Thoracic aorta (tissue), 2 donors: ENCODE data around the gene CD300A. TPM values are rescaled to one million over a fixed set of nuclear protein-coding genes. Genes with fewer than 3 reads are reported as not detected.
"Not testable (repeated sequence)": the region's sequence is repeated elsewhere in the genome, so short reads cannot be mapped to it uniquely, and the experiment has no call there.

Experiments used
- ATAC-seq: fragments of 150-250 bp; one replicate; pipeline ENCODE4 v1.8.0; 2017; ENCODE audit warnings: low read depth; ENCODE audit not compliant: insufficient number of reproducible peaks, low FRiP score
- DNase-seq: peaks from one replicate; pipeline ENCODE4 v3.0.0-alpha.2; 2020; ENCODE audit warnings: low spot score
- H3K27ac ChIP-seq, 2 donors: fragments of 200-600 bp; sonication (generic); 1 replicate in 1 of 2; 2 replicates in 1 of 2; pipeline ENCODE4 v1.5.1; 2016; ENCODE audit warnings: mild to moderate bottlenecking in 2 of 2, moderate library complexity in 2 of 2
- H3K27me3 ChIP-seq: fragments of 200-600 bp; sonication (generic); replicated peaks from 2 replicates; pipeline ENCODE4 v1.6.0; 2016; ENCODE audit warnings: mild to moderate bottlenecking; ENCODE audit not compliant: insufficient read depth
- H3K36me3 ChIP-seq: fragments of 200-600 bp; sonication (generic); one replicate; pipeline ENCODE4 v1.5.1; 2016
- H3K4me1 ChIP-seq, 2 donors: fragments of 200-600 bp; sonication (generic); 1 replicate in 1 of 2; 2 replicates in 1 of 2; pipeline versions ENCODE4 v1.5.1 to v1.6.0; 2016; ENCODE audit warnings: low read depth in 2 of 2, mild to moderate bottlenecking in 1 of 2; ENCODE audit not compliant: control insufficient read depth in 1 of 2
- H3K4me3 ChIP-seq: fragments of 200-600 bp; sonication (generic); 2 replicates; pipeline ENCODE4 v1.5.1; 2016; ENCODE audit warnings: mild to moderate bottlenecking
- H3K9me3 ChIP-seq: fragments of 200-600 bp; sonication (generic); 2 replicates; pipeline ENCODE4 v1.5.1; 2016
- CTCF ChIP-seq: fragments of 200-600 bp; sonication (generic); IDR thresholded peaks from one replicate; pipeline ENCODE4 v1.5.1; 2019; ENCODE audit warnings: antibody characterized with exemption
- total RNA-seq, 2 donors: library from RNA; depleted of rRNA; stranded (reverse); fragments of >200 nt; gene quantifications; one replicate each; pipeline versions ENCODE4 v1.1.0 to v1.2.3, GENCODE V29; 2016

Gene CD300A
- total RNA-seq, 2 donors from 2014 or later: 7.7 to 8.0 TPM

GRCh38 chr17:74485022-74485743, 18.7 kb downstream of the CD300A start:
- no peaks in the 10 kb centered on the region for H3K27me3 ChIP-seq
- H3K9me3 ChIP-seq: no peaks in the 10 kb centered on the region
- H3K27ac ChIP-seq: no peak overlapping the region
- DNase-seq (no peak), ATAC-seq (no peak)
- H3K4me3 ChIP-seq: no peak overlapping the region
- TF ChIP-seq CTCF: no peak
- no peaks in the 10 kb centered on the region for H3K4me1 ChIP-seq
- H3K36me3 ChIP-seq: no peaks in the 10 kb centered on the region

GRCh38 chr17:74485841-74486240, 19.4 kb downstream of the CD300A start:
- no peaks in the 10 kb centered on the region for H3K27me3 ChIP-seq
- ATAC-seq (no peak), DNase-seq (no peak)
- H3K36me3 ChIP-seq: no peaks in the 10 kb centered on the region
- TF ChIP-seq CTCF: no peak
- H3K27ac ChIP-seq: no peak overlapping the region
- no peaks in the 10 kb centered on the region for H3K9me3 ChIP-seq
- no peaks in the 10 kb centered on the region for H3K4me1 ChIP-seq
- no peak overlapping the region for H3K4me3 ChIP-seq

GRCh38 chr17:74488276-74488675, 21.8 kb downstream of the CD300A start:
- ATAC-seq, H3K9me3 ChIP-seq, H3K4me3 ChIP-seq, H3K36me3 ChIP-seq, H3K4me1 ChIP-seq, DNase-seq, H3K27ac ChIP-seq, H3K27me3 ChIP-seq: not testable (repeated sequence)

- DNase-seq: no peak
Observed at GRCh38 chr17:74490716-74491115, 24.3 kb downstream of the CD300A start.

GRCh38 chr17:74491626-74492025, 25.2 kb downstream of the CD300A start:
- no peak for TF ChIP-seq CTCF
- ATAC-seq: no peak
- Histone ChIP-seq H3K27me3 (no peaks in the 10 kb centered on the region), H3K4me1 (no peaks in the 10 kb centered on the region), H3K27ac (no peak overlapping the region), H3K9me3 (no peaks in the 10 kb centered on the region), H3K36me3 (no peaks in the 10 kb centered on the region), H3K4me3 (no peak overlapping the region)
- DNase-seq: no peak

More at GRCh38 chr17:74490716-74491115, 24.3 kb downstream of the CD300A start:
- H3K9me3 ChIP-seq: no peaks in the 10 kb centered on the region
- TF ChIP-seq CTCF: no peak
- H3K36me3 ChIP-seq: no peaks in the 10 kb centered on the region
- H3K4me1 ChIP-seq: no peaks in the 10 kb centered on the region
- H3K27me3 ChIP-seq: no peaks in the 10 kb centered on the region
- ATAC-seq: no peak
- no peak overlapping the region for H3K27ac ChIP-seq
- H3K4me3 ChIP-seq: no peak overlapping the region
